ENCODE measurements around the gene COL8A1.

The COL8A1 gene

GRCh38 chr3:99818818-99819217 lies 180.4 kb downstream of the COL8A1 start:
- H3K4me3 ChIP-seq (ENCODE audit: low read length) = no peak overlapping the region

GRCh38 chr3:99823723-99824711 lies 185.6 kb downstream of the COL8A1 start:
- no peak for DNase-seq (ENCODE audit: low read depth)
- H3K4me3 ChIP-seq (ENCODE audit: low read length) = no peak overlapping the region
- TF ChIP-seq CTCF (conservative IDR thresholded peaks at IDR 0.05; ENCODE audit: low read depth, low read length) = no peak

More at GRCh38 chr3:99818818-99819217, 180.4 kb downstream of the COL8A1 start:
- no peak for TF ChIP-seq CTCF (conservative IDR thresholded peaks at IDR 0.05; ENCODE audit: low read depth, low read length)
- no peak for DNase-seq (ENCODE audit: low read depth)

GRCh38 chr3:99825004-99825640 lies 186.7 kb downstream of the COL8A1 start:
- no peak for DNase-seq (ENCODE audit: low read depth)
- H3K4me3 ChIP-seq (ENCODE audit: low read length) = no peak overlapping the region

GRCh38 chr3:99829844-99830243 lies 191.4 kb downstream of the COL8A1 start:
- no peak for DNase-seq (ENCODE audit: low read depth)
- TF ChIP-seq CTCF (conservative IDR thresholded peaks at IDR 0.05; ENCODE audit: low read depth, low read length) = no peak
- no peak overlapping the region for H3K4me3 ChIP-seq (ENCODE audit: low read length)

More at GRCh38 chr3:99825004-99825640, 186.7 kb downstream of the COL8A1 start:
- TF ChIP-seq CTCF (conservative IDR thresholded peaks at IDR 0.05; ENCODE audit: low read depth, low read length) = no peak

- TF ChIP-seq CTCF (conservative IDR thresholded peaks at IDR 0.05; ENCODE audit: low read depth, low read length) = no peak
- DNase-seq (ENCODE audit: low read depth) = no peak
- H3K4me3 ChIP-seq (ENCODE audit: low read length) = no peak overlapping the region
These were observed 195.3 kb downstream of the COL8A1 start for GRCh38 chr3:99833617-99834205.

- no peak overlapping the region for H3K4me3 ChIP-seq (ENCODE audit: low read length)
- no peak for DNase-seq (ENCODE audit: low read depth)
- TF ChIP-seq CTCF (conservative IDR thresholded peaks at IDR 0.05; ENCODE audit: low read depth, low read length) = no peak
These were observed 196.0 kb downstream of the COL8A1 start for GRCh38 chr3:99834211-99834957.
